ENCODE results near the gene POLA2. TPM values are rescaled to one million over a fixed set of nuclear protein-coding genes. Genes with fewer than 3 reads are reported as not detected.

POLA2 gene
- total and polyA plus RNA-seq, 9 of the 15 experiments (the other 6 are each of a cell fraction or from before 2014, with no cell fraction given), result 2.7 to 134 (median 44.4) TPM

GRCh38 chr11:65227879-65228278 lies 33.9 kb upstream of the POLA2 start (continued):
- TF ChIP-seq E2F8 (IDR thresholded peaks at IDR 0.05; ENCODE audit: low read depth, partially characterized antibody), result no peak
- TF ChIP-seq, protein P1, sequence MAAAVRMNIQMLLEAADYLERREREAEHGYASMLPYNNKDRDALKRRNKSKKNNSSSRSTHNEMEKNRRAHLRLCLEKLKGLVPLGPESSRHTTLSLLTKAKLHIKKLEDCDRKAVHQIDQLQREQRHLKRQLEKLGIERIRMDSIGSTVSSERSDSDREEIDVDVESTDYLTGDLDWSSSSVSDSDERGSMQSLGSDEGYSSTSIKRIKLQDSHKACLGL (CRISPR knock-in tag; IDR thresholded peaks at IDR 0.05; ENCODE audit: borderline replicate concordance, poor library complexity, severe bottlenecking), result no peak
- TF ChIP-seq ZKSCAN3 (CRISPR knock-in tag; IDR thresholded peaks at IDR 0.05), result no peak
- no peak for TF ChIP-seq ETV5 (CRISPR knock-in tag; IDR thresholded peaks at IDR 0.05; ENCODE audit: low read depth)
- TF ChIP-seq L3MBTL2 (IDR thresholded peaks at IDR 0.05), result no peak
- TF ChIP-seq ARID3B (CRISPR knock-in tag; IDR thresholded peaks at IDR 0.05; ENCODE audit: borderline replicate concordance), result no peak
- no peak for TF ChIP-seq NEUROD1 (IDR thresholded peaks at IDR 0.05; ENCODE audit: borderline replicate concordance, low read depth, low read length, partially characterized antibody)
